Upper lobe of right lung (tissue), 1 donor: ENCODE results near the gene MYO18B. TPM values are rescaled to one million over a fixed set of nuclear protein-coding genes. Genes with fewer than 3 reads are reported as not detected.

Experiments used
- ATAC-seq: fragments of 200-7000 bp; cut with Tn5 transposase; one replicate; pipeline ENCODE4 v1.9.1; 2020; ENCODE audit warnings: mild to moderate bottlenecking, moderate library complexity
- DNase-seq: peaks from one replicate; pipeline ENCODE4 v3.0.0-alpha.2; 2020
- H3K27ac ChIP-seq: fragments of 200-600 bp; one replicate; pipeline ENCODE4 v1.8.0; 2022
- H3K27me3 ChIP-seq: fragments of 200-600 bp; one replicate; pipeline ENCODE4 v1.8.0; 2022; ENCODE audit warnings: mild to moderate bottlenecking
- H3K36me3 ChIP-seq: fragments of 200-600 bp; one replicate; pipeline ENCODE4 v1.8.0; 2022
- H3K4me1 ChIP-seq: fragments of 200-600 bp; one replicate; pipeline ENCODE4 v1.8.0; 2022
- H3K4me3 ChIP-seq: fragments of 200-600 bp; one replicate; pipeline ENCODE4 v1.8.0; 2022; ENCODE audit warnings: mild to moderate bottlenecking
- H3K9me3 ChIP-seq: fragments of 200-600 bp; one replicate; pipeline ENCODE4 v1.8.0; 2022
- CTCF ChIP-seq: fragments of 200-600 bp; IDR thresholded peaks from one replicate; pipeline ENCODE4 v1.8.0; 2022; ENCODE audit warnings: antibody characterized with exemption
- intact Hi-C: fragments of 100-400 bp; cut with DNase I; formaldehyde crosslinking; loops from one replicate; pipeline ENCODE4 v1.11.0; 2022
- total RNA-seq: library from RNA; stranded (reverse); fragmentation: NEBNext Ultra II Directional; extraction: Animal tissue kit (Norgen Biotek cat#: 25700); gene quantifications from one replicate; pipeline ENCODE4 v1.2.1, GENCODE V29; 2021
- donor health status: DM: no; HTN: yes; CAD: no; lungs with severe emphysema.

The MYO18B gene
- total RNA-seq, 1 donor from 2014 or later = 0.14 TPM

- intact Hi-C loops = no loop called here
- Histone ChIP-seq H3K9me3 (no peaks in the 10 kb centered on the region), H3K4me3 (no peak overlapping the region), H3K4me1 (no peaks in the 10 kb centered on the region), H3K27ac (no peak overlapping the region), H3K27me3 (peaks cover 8% of the 10 kb centered on the region), H3K36me3 (no peaks in the 10 kb centered on the region)
- no peak for TF ChIP-seq CTCF
- no peak for DNase-seq
- ATAC-seq = no peak
Observed at GRCh38 chr22:25909614-25910387, 167.8 kb downstream of the MYO18B start.

GRCh38 chr22:25911243-25911972, 169.4 kb downstream of the MYO18B start:
- Histone ChIP-seq H3K27me3 (peaks cover 15% of the 10 kb centered on the region), H3K4me1 (no peaks in the 10 kb centered on the region), H3K4me3 (no peak overlapping the region), H3K9me3 (no peaks in the 10 kb centered on the region), H3K27ac (no peak overlapping the region), H3K36me3 (no peaks in the 10 kb centered on the region)
- DNase-seq (no peak), ATAC-seq (no peak)
- TF ChIP-seq CTCF = no peak
- intact Hi-C loops = no loop called here

- no peak overlapping the region for H3K4me3 ChIP-seq
- intact Hi-C loops = no loop called here
- TF ChIP-seq CTCF = no peak
- ATAC-seq = no peak
- DNase-seq = no peak
- H3K36me3 ChIP-seq = no peaks in the 10 kb centered on the region
- peaks cover 22% of the 10 kb centered on the region for H3K27me3 ChIP-seq
- H3K27ac ChIP-seq = no peak overlapping the region
- no peaks in the 10 kb centered on the region for H3K9me3 ChIP-seq
- H3K4me1 ChIP-seq = no peaks in the 10 kb centered on the region
Observed at GRCh38 chr22:25919452-25919851, 177.5 kb downstream of the MYO18B start.

DNA sequence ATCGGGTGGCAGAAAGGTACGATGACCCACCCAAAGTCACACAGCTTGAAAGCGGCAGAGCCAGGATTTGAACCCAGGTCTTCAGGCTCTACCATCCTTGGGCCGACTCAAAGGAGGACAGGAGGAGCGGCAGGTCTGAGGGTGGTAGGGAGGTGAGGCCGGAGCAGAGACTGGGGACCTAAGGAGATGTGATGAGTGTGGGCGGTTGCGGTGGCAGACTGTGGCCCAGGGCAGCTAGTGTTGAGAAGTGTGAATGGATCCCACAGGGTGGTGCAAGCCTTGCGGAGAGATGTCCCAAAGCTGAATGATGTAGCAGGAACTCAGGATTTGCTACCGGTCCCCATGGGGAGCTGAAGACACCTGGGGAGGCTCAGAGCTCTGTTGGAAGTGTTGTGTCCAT, 180.2 kb downstream of the MYO18B start:
- Histone ChIP-seq H3K27me3 (peaks cover 17% of the 10 kb centered on the region), H3K9me3 (no peaks in the 10 kb centered on the region), H3K36me3 (no peaks in the 10 kb centered on the region), H3K4me1 (no peaks in the 10 kb centered on the region), H3K27ac (no peak overlapping the region), H3K4me3 (no peak overlapping the region)
- no peak for ATAC-seq
- intact Hi-C loops = no loop called here
- no peak for TF ChIP-seq CTCF
- DNase-seq = no peak

- Histone ChIP-seq H3K36me3 (no peaks in the 10 kb centered on the region), H3K9me3 (no peaks in the 10 kb centered on the region), H3K4me1 (no peaks in the 10 kb centered on the region), H3K4me3 (no peak overlapping the region), H3K27ac (no peak overlapping the region), H3K27me3 (peaks cover 17% of the 10 kb centered on the region)
- no peak for TF ChIP-seq CTCF
- no peak for ATAC-seq
- DNase-seq = no peak
- intact Hi-C loops = no loop called here
Observed at GRCh38 chr22:25923914-25924313, 181.9 kb downstream of the MYO18B start.
